OCI-LY3 (cell line): ENCODE data around the gene NDST3.

ENCODE experiments used
- H2AFZ ChIP-seq: fragments of 200-600, 300-600 bp; shearing (Covaris generic); 2 replicates; pipeline ENCODE4 v1.6.0; 2014; ENCODE audit warnings: antibody characterized with exemption, low read depth, low read length
- H3K27ac ChIP-seq: fragments of 200-600, 300-600 bp; sonication (generic); 2 replicates; pipeline ENCODE4 v1.5.1; 2014; ENCODE audit warnings: mild to moderate bottlenecking, low read length, moderate library complexity, mixed read lengths
- H3K27me3 ChIP-seq: fragments of 200-600, 300-600 bp; sonication (generic); 2 replicates; pipeline ENCODE4 v1.6.1; 2014; ENCODE audit warnings: low read depth, low read length, mixed read lengths
- H3K36me3 ChIP-seq: fragments of 200-600, 300-600 bp; sonication (generic); replicated peaks from 2 replicates; pipeline ENCODE3; 2014; ENCODE audit warnings: low read depth, low read length, mixed read lengths
- H3K4me1 ChIP-seq: fragments of 300-600, 200-600 bp; sonication (generic); 2 replicates; pipeline ENCODE4 v1.6.1; 2014; ENCODE audit warnings: low read length, mixed read lengths
- H3K4me2 ChIP-seq: fragments of 200-600, 300-600 bp; sonication (generic); 2 replicates; pipeline ENCODE4 v1.6.1; 2014; ENCODE audit warnings: low read length, mixed read lengths
- H3K4me3 ChIP-seq: fragments of 300-600, 200-600 bp; sonication (generic); 2 replicates; pipeline ENCODE4 v1.5.1; 2014; ENCODE audit warnings: antibody characterized with exemption, mild to moderate bottlenecking, low read length, moderate library complexity
- H3K79me2 ChIP-seq: fragments of 300-600, 200-600 bp; shearing (Covaris generic); 2 replicates; pipeline ENCODE4 v1.6.1; 2014; ENCODE audit warnings: mild to moderate bottlenecking, low read length, mixed read lengths
- H3K9ac ChIP-seq: fragments of 300-600, 200-600 bp; shearing (Covaris generic); 2 replicates; pipeline ENCODE4 v1.6.0; 2014; ENCODE audit warnings: mild to moderate bottlenecking, low read length, moderate library complexity
- H3K9me3 ChIP-seq: fragments of 200-600, 300-600 bp; shearing (Covaris generic); 2 replicates; pipeline ENCODE4 v1.6.1; 2014; ENCODE audit warnings: low read length, mixed read lengths; ENCODE audit not compliant: insufficient read depth
- H4K20me1 ChIP-seq: fragments of 200-600, 300-600 bp; sonication (generic); 2 replicates; pipeline ENCODE4 v1.6.1; 2016; ENCODE audit warnings: low read length, mixed read lengths; ENCODE audit not compliant: insufficient read depth
- CTCF ChIP-seq: fragments of 200-600, 300-600 bp; sonication (generic); IDR thresholded peaks from 2 replicates; pipeline ENCODE4 v1.5.1; 2014; ENCODE audit warnings: antibody characterized with exemption, low read length, low read depth
- EZH2phosphoT487 ChIP-seq: fragments of 200-600 bp; shearing (Covaris generic); IDR thresholded peaks from 2 replicates; pipeline ENCODE4 v1.6.1; 2018; ENCODE audit warnings: antibody characterized with exemption, mixed run types, low read depth

NDST3 gene

GRCh38 chr4:118046323-118046722 is 12.0 kb downstream of the NDST3 start:
- H3K4me1 ChIP-seq = no peaks in the 10 kb centered on the region
- no peak overlapping the region for H3K9ac ChIP-seq
- TF ChIP-seq CTCF (no peak), EZH2phosphoT487 (no peak)
- no peak overlapping the region for H3K4me2 ChIP-seq
- no peak overlapping the region for H3K4me3 ChIP-seq
- no peak overlapping the region for H2AFZ ChIP-seq
- no peak overlapping the region for H3K27ac ChIP-seq
- H3K36me3 ChIP-seq = no peaks in the 10 kb centered on the region
- no peaks in the 10 kb centered on the region for H3K9me3 ChIP-seq
- H3K27me3 ChIP-seq = no peaks in the 10 kb centered on the region
- H3K79me2 ChIP-seq = no peaks in the 10 kb centered on the region
- no peaks in the 10 kb centered on the region for H4K20me1 ChIP-seq

DNA sequence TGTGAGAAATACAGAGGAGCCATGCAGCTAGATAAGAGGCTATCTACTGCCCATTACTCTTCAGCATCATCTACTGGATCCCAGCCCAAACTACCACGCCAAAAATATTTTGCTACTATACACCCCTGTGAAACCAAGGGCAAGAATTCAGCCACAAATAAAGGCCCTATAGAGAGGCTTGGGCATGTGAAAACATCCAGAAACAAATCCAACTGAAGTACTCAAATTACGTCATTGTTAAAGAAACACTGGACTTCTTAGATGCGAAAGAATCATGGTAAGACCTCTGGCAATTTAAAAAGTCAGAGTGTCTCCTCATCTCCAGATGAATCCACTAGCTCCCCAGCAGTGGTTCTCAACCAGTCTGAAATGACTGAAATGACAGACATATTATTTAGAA is 12.8 kb downstream of the NDST3 start:
- Histone ChIP-seq H2AFZ (no peak overlapping the region), H3K9me3 (no peaks in the 10 kb centered on the region), H3K4me3 (no peak overlapping the region), H3K27ac (no peak overlapping the region), H3K36me3 (no peaks in the 10 kb centered on the region), H3K4me2 (no peak overlapping the region), H4K20me1 (no peaks in the 10 kb centered on the region), H3K9ac (no peak overlapping the region), H3K79me2 (no peaks in the 10 kb centered on the region), H3K27me3 (no peaks in the 10 kb centered on the region), H3K4me1 (no peaks in the 10 kb centered on the region)
- TF ChIP-seq EZH2phosphoT487 (no peak), CTCF (no peak)

GRCh38 chr4:118058955-118059354 is 24.7 kb downstream of the NDST3 start:
- Histone ChIP-seq H3K79me2 (no peaks in the 10 kb centered on the region), H3K4me2 (no peak overlapping the region), H3K27me3 (no peaks in the 10 kb centered on the region), H3K4me1 (no peaks in the 10 kb centered on the region), H3K9ac (no peak overlapping the region), H3K27ac (no peak overlapping the region), H2AFZ (no peak overlapping the region), H3K36me3 (no peaks in the 10 kb centered on the region), H4K20me1 (no peaks in the 10 kb centered on the region), H3K9me3 (no peaks in the 10 kb centered on the region), H3K4me3 (no peak overlapping the region)
- TF ChIP-seq EZH2phosphoT487 (no peak), CTCF (no peak)

- no peaks in the 10 kb centered on the region for H4K20me1 ChIP-seq
- no peaks in the 10 kb centered on the region for H3K9me3 ChIP-seq
- no peaks in the 10 kb centered on the region for H3K4me1 ChIP-seq
- TF ChIP-seq EZH2phosphoT487 = no peak
- H3K27ac ChIP-seq = no peak overlapping the region
- no peak overlapping the region for H3K9ac ChIP-seq
- H3K79me2 ChIP-seq = no peaks in the 10 kb centered on the region
- H3K27me3 ChIP-seq = no peaks in the 10 kb centered on the region
- no peak overlapping the region for H3K4me2 ChIP-seq
- H3K36me3 ChIP-seq = no peaks in the 10 kb centered on the region
- no peak overlapping the region for H2AFZ ChIP-seq
- H3K4me3 ChIP-seq = no peak overlapping the region
Measured at GRCh38 chr4:118059397-118059796, 25.1 kb downstream of the NDST3 start.
